Sigmoid colon (tissue), 4 donors: ENCODE measurements around the gene RNF126.
"Not testable (repeated sequence)": the region's sequence is repeated elsewhere in the genome, so short reads cannot be mapped to it uniquely, and the experiment has no call there.

ENCODE experiments used
- CTCF ChIP-seq, 4 experiments: fragments of 450-650 bp in 3 of 4; fragments of 200-600 bp in 1 of 4; IDR thresholded peaks; one replicate each; pipeline ENCODE4 v1.5.1; 2016 to 2019; ENCODE audit warnings: antibody characterized with exemption in 4 of 4, mild to moderate bottlenecking in 3 of 4, moderate library complexity in 2 of 4
- EP300 ChIP-seq, 4 donors: sonication (generic); formaldehyde crosslinking; IDR thresholded peaks; one replicate each; pipeline ENCODE4 v1.6.1; 2017; ENCODE audit warnings: antibody characterized with exemption in 4 of 4
- POLR2A ChIP-seq, 2 donors: fragments of 450-650 bp; IDR thresholded peaks; one replicate each; pipeline ENCODE4 v1.6.1; 2016; ENCODE audit warnings: antibody characterized with exemption in 2 of 2, mild to moderate bottlenecking in 2 of 2, moderate library complexity in 2 of 2
- POLR2AphosphoS5 ChIP-seq, 4 donors: sonication (generic); formaldehyde crosslinking; IDR thresholded peaks; one replicate each; pipeline ENCODE4 v1.6.1; 2017; ENCODE audit warnings: antibody characterized with exemption in 4 of 4

GRCh38 chr19:626566-626965 is 36.4 kb downstream of the RNF126 start:
- TF ChIP-seq CTCF, POLR2A, POLR2AphosphoS5, EP300 (IDR thresholded peaks at IDR 0.05): not testable (repeated sequence)
